ENCODE measurements around the gene AHI1.

Gene AHI1

GRCh38 chr6:135395136-135395535 lies 102.4 kb downstream of the AHI1 start:
- no peak for TF ChIP-seq CTCF (IDR thresholded peaks at IDR 0.05; ENCODE audit: control insufficient read depth, insufficient read depth, low read depth, low read length, missing control alignments)
- H3K4me3 ChIP-seq (ENCODE audit: control insufficient read depth, low read depth, low read length), result no peak overlapping the region
- DNase-seq (ENCODE audit: low read depth), result no peak

GRCh38 chr6:135393289-135393688 lies 104.3 kb downstream of the AHI1 start:
- no peak overlapping the region for H3K4me3 ChIP-seq (ENCODE audit: control insufficient read depth, low read depth, low read length)

GRCh38 chr6:135390458-135390857 lies 107.1 kb downstream of the AHI1 start:
- TF ChIP-seq CTCF (IDR thresholded peaks at IDR 0.05; ENCODE audit: control insufficient read depth, insufficient read depth, low read depth, low read length, missing control alignments), result no peak
- no peak overlapping the region for H3K4me3 ChIP-seq (ENCODE audit: control insufficient read depth, low read depth, low read length)
- no peak for DNase-seq (ENCODE audit: low read depth)

More at GRCh38 chr6:135393289-135393688, 104.3 kb downstream of the AHI1 start:
- no peak for DNase-seq (ENCODE audit: low read depth)
- no peak for TF ChIP-seq CTCF (IDR thresholded peaks at IDR 0.05; ENCODE audit: control insufficient read depth, insufficient read depth, low read depth, low read length, missing control alignments)

GRCh38 chr6:135385299-135385698 lies 112.2 kb downstream of the AHI1 start:
- no peak overlapping the region for H3K4me3 ChIP-seq (ENCODE audit: control insufficient read depth, low read depth, low read length)
- DNase-seq (ENCODE audit: low read depth), result no peak
- no peak for TF ChIP-seq CTCF (IDR thresholded peaks at IDR 0.05; ENCODE audit: control insufficient read depth, insufficient read depth, low read depth, low read length, missing control alignments)

- no peak for TF ChIP-seq CTCF (IDR thresholded peaks at IDR 0.05; ENCODE audit: control insufficient read depth, insufficient read depth, low read depth, low read length, missing control alignments)
- no peak for DNase-seq (ENCODE audit: low read depth)
Observed at GRCh38 chr6:135383766-135384165, 113.8 kb downstream of the AHI1 start.

GRCh38 chr6:135383301-135383700 lies 114.2 kb downstream of the AHI1 start:
- no peak overlapping the region for H3K4me3 ChIP-seq (ENCODE audit: control insufficient read depth, low read depth, low read length)
- no peak for DNase-seq (ENCODE audit: low read depth)
- TF ChIP-seq CTCF (IDR thresholded peaks at IDR 0.05; ENCODE audit: control insufficient read depth, insufficient read depth, low read depth, low read length, missing control alignments), result no peak

More at GRCh38 chr6:135383766-135384165, 113.8 kb downstream of the AHI1 start:
- no peak overlapping the region for H3K4me3 ChIP-seq (ENCODE audit: control insufficient read depth, low read depth, low read length)

GRCh38 chr6:135382182-135382628 lies 115.3 kb downstream of the AHI1 start:
- H3K4me3 ChIP-seq (ENCODE audit: control insufficient read depth, low read depth, low read length), result no peak overlapping the region
- no peak for TF ChIP-seq CTCF (IDR thresholded peaks at IDR 0.05; ENCODE audit: control insufficient read depth, insufficient read depth, low read depth, low read length, missing control alignments)
- no peak for DNase-seq (ENCODE audit: low read depth)
